Measurements from ENCODE around the gene ACAA1. TPM values are rescaled to one million over a fixed set of nuclear protein-coding genes. Genes with fewer than 3 reads are reported as not detected.

The ACAA1 gene
- total RNA-seq, 4 donors from 2014 or later: 24.5 to 31.2 (median 29.3) TPM

GRCh38 chr3:38111696-38112377 is 25.1 kb downstream of the ACAA1 start:
- Histone ChIP-seq H3K9me3 (no peaks in the 10 kb centered on the region), H3K27ac (no peak overlapping the region), H3K4me3 (no peak overlapping the region), H3K4me1 (no peaks in the 10 kb centered on the region), H3K27me3 (no peaks in the 10 kb centered on the region), H3K36me3 (no peaks in the 10 kb centered on the region)
- no peak for DNase-seq
- in situ Hi-C loops (cut with MboI; ENCODE audit: low sequenced_read_pairs in 4 of 4) (no loop called here), intact Hi-C loops (cut with DNase I; ENCODE audit: low total_unique reads) (no loop called here)
- ATAC-seq: no peak
- TF ChIP-seq POLR2A (IDR thresholded peaks at IDR 0.05) (no peak), CTCF (IDR thresholded peaks at IDR 0.05 in 4 of 5, conservative IDR thresholded peaks at IDR 0.05 in 1 of 5) (no peak)

GRCh38 chr3:38111201-38111600 is 25.7 kb downstream of the ACAA1 start:
- intact Hi-C loops (cut with DNase I; ENCODE audit: low total_unique reads): no loop called here
- Histone ChIP-seq H3K36me3 (no peaks in the 10 kb centered on the region), H3K4me3 (no peak overlapping the region), H3K27ac (no peak overlapping the region), H3K9me3 (no peaks in the 10 kb centered on the region), H3K4me1 (no peaks in the 10 kb centered on the region), H3K27me3 (no peaks in the 10 kb centered on the region)
- DNase-seq (no peak), ATAC-seq (no peak)
- in situ Hi-C loops (cut with MboI; ENCODE audit: low sequenced_read_pairs in 4 of 4): no loop called here
- no peak for TF ChIP-seq CTCF (IDR thresholded peaks at IDR 0.05 in 4 of 5, conservative IDR thresholded peaks at IDR 0.05 in 1 of 5)
- TF ChIP-seq POLR2A (IDR thresholded peaks at IDR 0.05): no peak

- intact Hi-C loops (cut with DNase I; ENCODE audit: low total_unique reads): no loop called here
- no peak for DNase-seq
- Histone ChIP-seq H3K4me3 (no peak overlapping the region), H3K9me3 (no peaks in the 10 kb centered on the region), H3K36me3 (no peaks in the 10 kb centered on the region), H3K4me1 (no peaks in the 10 kb centered on the region), H3K27ac (no peak overlapping the region), H3K27me3 (peaks cover 0 to 3% (median 0%) of the 10 kb centered on the region in 3 donors)
- in situ Hi-C loops (cut with MboI; ENCODE audit: low sequenced_read_pairs in 4 of 4): no loop called here
- ATAC-seq: no peak
- no peak for TF ChIP-seq CTCF (IDR thresholded peaks at IDR 0.05 in 4 of 5, conservative IDR thresholded peaks at IDR 0.05 in 1 of 5)
- TF ChIP-seq POLR2A (IDR thresholded peaks at IDR 0.05): no peak
Observed at GRCh38 chr3:38110314-38111050, 26.4 kb downstream of the ACAA1 start.

- Histone ChIP-seq H3K4me1 (no peaks in the 10 kb centered on the region), H3K27me3 (peaks cover 0 to 10% (median 0%) of the 10 kb centered on the region in 3 donors), H3K9me3 (no peaks in the 10 kb centered on the region), H3K27ac (no peak overlapping the region), H3K36me3 (no peaks in the 10 kb centered on the region), H3K4me3 (no peak overlapping the region)
- ATAC-seq (no peak), DNase-seq (no peak)
- TF ChIP-seq CTCF (IDR thresholded peaks at IDR 0.05 in 4 of 5, conservative IDR thresholded peaks at IDR 0.05 in 1 of 5) (no peak), POLR2A (IDR thresholded peaks at IDR 0.05) (no peak)
- in situ Hi-C loops (cut with MboI; ENCODE audit: low sequenced_read_pairs in 4 of 4) (no loop called here), intact Hi-C loops (cut with DNase I; ENCODE audit: low total_unique reads) (no loop called here)
Observed at GRCh38 chr3:38109580-38110313, 27.2 kb downstream of the ACAA1 start.
